Transverse colon (tissue), 4 donors: ENCODE data around the gene NEDD4L.

Experiments
- CTCF ChIP-seq, 5 experiments: fragments of 200-600 bp in 3 of 5; fragments of 450-650 bp in 2 of 5; sonication (generic) in 3 of 5; IDR thresholded peaks; 1 replicate in 2 of 5; 2 replicates in 3 of 5; pipeline ENCODE4 v1.5.1; 2016 to 2017; ENCODE audit warnings: antibody characterized with exemption in 5 of 5, inconsistent platforms in 3 of 5, mild to moderate bottlenecking in 2 of 5, moderate library complexity in 1 of 5
- EP300 ChIP-seq: sonication (generic); formaldehyde crosslinking; IDR thresholded peaks from one replicate; pipeline ENCODE4 v1.6.1; 2017; ENCODE audit warnings: antibody characterized with exemption, low read depth
- POLR2A ChIP-seq: fragments of 450-650 bp; IDR thresholded peaks from one replicate; pipeline ENCODE4 v1.6.1; 2016; ENCODE audit warnings: antibody characterized with exemption, mild to moderate bottlenecking, moderate library complexity
- POLR2AphosphoS5 ChIP-seq, 3 donors: sonication (generic); formaldehyde crosslinking; IDR thresholded peaks; one replicate each; pipeline ENCODE4 v1.6.1; 2016; ENCODE audit warnings: antibody characterized with exemption in 3 of 3

DNA sequence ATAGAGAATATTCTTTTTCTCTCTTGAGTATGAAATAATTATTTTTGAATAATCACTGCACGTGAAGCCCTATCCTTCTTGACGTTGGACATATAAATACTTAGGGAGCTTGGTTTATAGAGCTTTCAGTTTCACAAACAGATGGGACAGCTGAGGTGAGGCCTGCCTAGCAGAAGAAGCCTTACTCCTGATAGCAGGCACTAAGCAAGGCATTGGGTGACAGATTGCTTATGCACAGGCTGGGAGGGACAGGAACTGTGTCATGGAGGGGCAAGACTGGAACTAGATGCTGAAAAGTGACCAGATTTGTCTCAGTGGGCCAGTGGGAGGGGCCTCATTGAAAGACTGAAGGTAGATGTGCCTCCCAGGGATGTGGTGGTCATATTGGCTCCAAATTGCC, 220.8 kb downstream of the NEDD4L start:
- TF ChIP-seq CTCF (IDR thresholded peaks at IDR 0.05) (no peak), POLR2AphosphoS5 (IDR thresholded peaks at IDR 0.05) (no peak), POLR2A (no peak), EP300 (no peak)
